ENCODE measurements around the gene ZFP30. TPM values are rescaled to one million over a fixed set of nuclear protein-coding genes. Genes with fewer than 3 reads are reported as not detected.
A peak's percentile ranks its signal among the peaks of the same experiment; 100 is the strongest.

ZFP30 gene
- total RNA-seq, result 10 to 100 TPM; 18.5 to 29.4 (median 23.2) TPM

DNA sequence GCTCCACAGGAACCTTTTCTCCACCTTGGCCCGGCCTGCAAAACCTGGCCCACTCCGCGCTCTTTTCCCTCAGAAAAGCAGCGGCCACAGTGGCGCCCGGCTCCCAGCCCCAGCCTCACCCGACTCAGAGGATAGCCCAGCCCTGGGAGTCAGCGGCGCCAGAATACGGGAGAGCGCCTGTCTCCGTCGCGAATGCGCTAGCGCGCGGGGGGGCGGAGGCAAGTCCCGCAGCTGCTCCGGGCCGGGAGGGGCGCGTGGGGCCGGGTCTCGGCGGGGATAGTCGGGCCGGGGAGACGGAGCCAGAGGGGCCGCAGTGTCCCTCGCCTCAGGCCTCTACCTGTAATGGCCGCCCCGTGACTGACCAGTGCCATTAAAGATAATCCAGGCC is at the start of gene ZFP30:
Gene ZFP30 (minus strand): TSS at position 165 of the 388 bp plus-strand sequence. CDS start 7,643 bp downstream, outside the sequence.
- TF ChIP-seq CTCF (IDR thresholded peaks at IDR 0.05) (no peak), POLR2A (IDR thresholded peaks at IDR 0.05) (peak in 1 of 2 donors; percentile 43)
- intact Hi-C loops (cut with DNase I), result no loop called here
- peaks cover 10 to 11% of the 10 kb centered on the region in 2 donors for H3K4me1 ChIP-seq
- H3K27me3 ChIP-seq, result no peaks in the 10 kb centered on the region
- WGBS, 2 donors, result 1% methylated on average over 10 to 30 of the region's 34 CpGs
- H3K9me3 ChIP-seq, result no peaks in the 10 kb centered on the region
- H3K27ac ChIP-seq, result peak within 1 kb of the TSS; percentile 77 to 90 (median 84)
- H3K36me3 ChIP-seq, result no peaks in the 10 kb centered on the region
- peak; percentile 94 to 95 for DNase-seq
- H3K4me3 ChIP-seq (replicated peaks in 1 of 3), result peak within 1 kb of the TSS; percentile 47 to 89 (median 56)

GRCh38 chr19:37699057-37699456 is 43.8 kb upstream of the ZFP30 start:
- Histone ChIP-seq H3K4me3 (replicated peaks in 1 of 3) (no peak overlapping the region), H3K36me3 (peaks cover 6 to 10% of the 10 kb centered on the region in 2 donors), H3K27me3 (no peaks in the 10 kb centered on the region), H3K27ac (no peak overlapping the region), H3K9me3 (no peaks in the 10 kb centered on the region), H3K4me1 (no peaks in the 10 kb centered on the region)
- no peak for DNase-seq
- intact Hi-C loops (cut with DNase I), result no loop called here
- no peak for TF ChIP-seq POLR2A (IDR thresholded peaks at IDR 0.05)
- TF ChIP-seq CTCF (IDR thresholded peaks at IDR 0.05), result no peak
- WGBS, 2 donors, result 90 to 97% methylated on average over 5 of the region's 5 CpGs

- peaks cover 2 to 10% of the 10 kb centered on the region in 2 donors for H3K36me3 ChIP-seq
- H3K4me3 ChIP-seq (replicated peaks in 1 of 3), result no peak overlapping the region
- 93 to 94% methylated on average over 6 of the region's 6 CpGs for WGBS, 2 donors
- no peaks in the 10 kb centered on the region for H3K27me3 ChIP-seq
- no peak for TF ChIP-seq CTCF (IDR thresholded peaks at IDR 0.05)
- TF ChIP-seq POLR2A (IDR thresholded peaks at IDR 0.05), result no peak
- no peak overlapping the region for H3K27ac ChIP-seq
- no peaks in the 10 kb centered on the region for H3K9me3 ChIP-seq
- no peaks in the 10 kb centered on the region for H3K4me1 ChIP-seq
- intact Hi-C loops (cut with DNase I), result no loop called here
- DNase-seq, result no peak
Observed at GRCh38 chr19:37698216-37698615, 43.0 kb upstream of the ZFP30 start.

DNA sequence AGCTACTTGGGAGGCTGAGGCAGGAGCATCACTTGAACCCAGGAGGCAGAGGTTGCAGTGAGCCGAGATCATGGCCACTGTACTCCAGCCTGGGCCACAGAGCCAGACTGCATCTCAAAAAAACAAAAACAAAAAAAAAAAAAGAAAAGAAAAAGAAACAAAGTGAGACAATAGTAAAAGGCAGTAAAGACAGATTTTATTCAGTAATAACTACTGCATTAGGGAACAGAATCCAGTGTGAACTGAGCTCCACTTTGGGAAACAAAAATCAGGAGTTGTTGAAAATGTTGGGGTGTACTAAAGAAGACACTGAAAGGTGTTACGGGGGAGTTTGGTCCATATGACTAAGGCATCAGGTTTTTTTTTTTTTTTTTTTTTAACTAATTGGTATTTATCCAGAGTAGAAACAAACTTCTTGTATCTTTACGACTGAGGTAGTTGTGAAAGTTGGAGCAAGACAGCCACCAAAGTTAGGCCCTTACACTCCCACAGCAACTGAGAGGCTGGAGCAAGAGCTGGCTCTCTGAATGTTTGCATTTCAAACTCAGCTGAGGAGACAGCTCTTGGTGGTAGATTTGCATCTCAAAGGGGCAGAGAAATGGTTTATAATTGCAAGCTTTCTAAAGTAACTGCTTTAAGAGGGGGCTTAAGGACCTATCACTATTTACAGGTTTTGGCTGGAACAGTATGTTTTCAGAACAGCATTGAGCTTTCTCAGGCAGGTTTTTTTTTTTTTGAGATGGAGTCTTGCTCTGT is 40.1 kb upstream of the ZFP30 start:
- 83% methylated on average over 3 of the region's 3 CpGs for WGBS, 2 donors
- TF ChIP-seq CTCF (IDR thresholded peaks at IDR 0.05) (no peak), POLR2A (IDR thresholded peaks at IDR 0.05) (no peak)
- no peak for DNase-seq
- H3K4me3 ChIP-seq (replicated peaks in 1 of 3), result no peak overlapping the region
- no peaks in the 10 kb centered on the region for H3K9me3 ChIP-seq
- no peak overlapping the region for H3K27ac ChIP-seq
- peaks cover 0 to 3% of the 10 kb centered on the region in 2 donors for H3K4me1 ChIP-seq
- H3K27me3 ChIP-seq, result no peaks in the 10 kb centered on the region
- H3K36me3 ChIP-seq, result peaks cover 0 to 10% of the 10 kb centered on the region in 2 donors
- intact Hi-C loops (cut with DNase I), result no loop called here

DNA sequence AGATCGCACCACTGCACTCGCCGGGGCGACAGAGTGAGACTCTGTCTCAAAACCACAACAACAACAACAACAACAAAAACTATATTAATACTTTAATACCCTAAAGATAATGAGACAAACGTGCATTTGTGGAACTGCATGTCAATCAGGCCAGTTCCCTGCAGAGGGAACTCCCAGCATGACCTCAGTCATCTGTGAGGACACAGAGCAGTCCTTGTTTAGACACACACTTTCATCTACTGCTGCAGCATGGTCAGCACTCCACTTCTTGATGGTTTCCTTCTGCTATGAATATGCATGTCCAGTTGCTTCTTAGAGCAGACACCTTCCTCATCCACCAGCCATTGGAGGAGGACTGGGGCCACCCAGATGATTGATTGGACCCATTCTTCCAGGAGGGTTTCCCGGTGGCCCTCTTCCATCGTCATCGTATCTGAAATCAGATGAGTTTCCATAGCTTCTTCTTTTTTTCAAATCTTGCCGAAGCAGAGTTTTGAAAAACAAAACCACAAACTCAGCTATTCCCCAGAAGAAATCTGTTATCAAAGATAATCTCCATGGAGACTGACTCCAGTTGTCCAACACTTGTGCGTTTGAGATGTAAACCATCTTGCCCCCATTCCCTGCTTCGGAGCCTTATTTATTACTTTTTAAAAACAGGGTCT is 37.8 kb upstream of the ZFP30 start:
- H3K27ac ChIP-seq, result no peak overlapping the region
- H3K27me3 ChIP-seq, result no peaks in the 10 kb centered on the region
- no peak overlapping the region for H3K4me3 ChIP-seq (replicated peaks in 1 of 3)
- H3K4me1 ChIP-seq, result peaks cover 0 to 3% of the 10 kb centered on the region in 2 donors
- DNase-seq, result no peak
- H3K9me3 ChIP-seq, result no peaks in the 10 kb centered on the region
- WGBS, 2 donors, result 76 to 77% methylated on average over 11 of the region's 11 CpGs
- intact Hi-C loops (cut with DNase I), result no loop called here
- no peaks in the 10 kb centered on the region for H3K36me3 ChIP-seq
- TF ChIP-seq POLR2A (IDR thresholded peaks at IDR 0.05), result no peak
- TF ChIP-seq CTCF (IDR thresholded peaks at IDR 0.05), result no peak
